ENCODE measurements around the gene ASB10.
A peak's percentile ranks its signal among the peaks of the same experiment; 100 is the strongest.

Gene ASB10

DNA sequence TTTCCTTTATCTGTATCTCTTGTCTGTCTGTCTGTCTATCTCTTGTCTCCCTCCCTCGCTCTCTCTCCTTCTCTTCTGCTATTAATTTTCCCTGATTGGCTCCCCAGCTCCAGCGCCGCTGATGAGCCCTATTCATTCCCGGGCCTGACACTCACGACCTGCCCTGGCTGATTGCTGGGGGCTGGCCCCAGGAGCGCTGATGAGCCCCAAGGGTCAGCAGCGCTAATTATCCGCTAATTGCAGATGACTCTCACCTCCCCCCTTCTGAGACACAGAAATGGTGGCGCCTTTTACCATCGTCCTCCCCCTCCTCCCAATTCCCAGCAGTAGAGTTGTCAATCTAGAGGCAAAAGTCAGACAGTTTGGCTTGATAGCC lies 18.3 kb downstream of the ASB10 start:
- no peak overlapping the region for H3K9ac ChIP-seq (ENCODE audit: insufficient read length, low read depth)
- no peak for DNase-seq (ENCODE audit: low read depth, low spot score)
- peaks cover 20% of the 10 kb centered on the region; the same call in 1 of the 2 replicates for H3K9me3 ChIP-seq (ENCODE audit: insufficient read depth, low read length)
- H3K27me3 ChIP-seq (ENCODE audit: insufficient read depth, insufficient read length): peaks cover 72% of the 10 kb centered on the region
- H3K4me1 ChIP-seq (ENCODE audit: insufficient read depth, insufficient read length): no peaks in the 10 kb centered on the region
- H3K36me3 ChIP-seq (ENCODE audit: insufficient read depth, insufficient read length, low read length): no peaks in the 10 kb centered on the region
- TF ChIP-seq SUZ12 (IDR thresholded peaks at IDR 0.05; ENCODE audit: extremely low read depth, insufficient read depth, insufficient read length) (no peak), YY1 (IDR thresholded peaks at IDR 0.05; ENCODE audit: insufficient read depth, insufficient read length) (no peak), ZNF274 (IDR thresholded peaks at IDR 0.05; ENCODE audit: low read depth, low read length) (no peak)
- no peak overlapping the region for H3K4me3 ChIP-seq (ENCODE audit: insufficient read length, low read depth)

DNA sequence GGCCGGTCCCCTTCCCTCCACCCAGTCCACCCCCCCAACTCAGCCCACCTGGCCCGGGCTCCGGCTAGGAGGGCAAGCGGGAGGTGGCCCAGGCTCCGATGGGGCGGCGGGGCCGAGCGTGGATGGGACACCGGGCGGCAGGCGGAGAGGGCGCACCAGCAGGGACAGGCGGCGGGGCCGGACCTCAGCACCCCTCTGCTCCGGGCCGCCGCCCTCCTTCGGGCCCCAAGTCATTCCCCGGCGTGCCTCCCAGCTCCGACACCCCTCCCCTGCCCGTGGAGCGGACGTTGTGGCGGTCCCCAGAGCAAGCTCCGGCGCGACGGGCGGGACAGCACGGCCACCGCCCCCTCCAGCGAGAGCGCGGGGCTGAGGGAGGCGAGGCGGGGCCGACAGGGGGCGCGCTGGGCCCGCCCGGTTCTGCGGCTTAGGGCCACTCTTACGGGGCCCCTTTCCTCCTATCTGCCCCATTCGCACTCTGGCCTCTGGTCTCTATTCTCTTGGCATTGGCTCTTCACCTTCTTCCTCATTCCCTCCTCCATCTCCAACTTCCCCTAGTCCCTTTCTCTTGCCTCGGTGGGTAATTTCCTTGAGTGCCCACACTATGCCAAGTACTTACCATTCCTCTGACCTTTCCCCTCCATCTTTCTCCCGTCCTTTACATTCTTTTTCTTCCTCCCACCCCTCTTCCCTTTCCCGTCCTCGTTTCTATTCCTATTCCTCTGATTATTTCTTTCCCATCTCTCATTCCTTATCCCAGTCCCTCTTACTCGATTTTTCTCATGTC lies 18.9 kb downstream of the ASB10 start:
- peaks cover 76% of the 10 kb centered on the region for H3K27me3 ChIP-seq (ENCODE audit: insufficient read depth, insufficient read length)

DNA sequence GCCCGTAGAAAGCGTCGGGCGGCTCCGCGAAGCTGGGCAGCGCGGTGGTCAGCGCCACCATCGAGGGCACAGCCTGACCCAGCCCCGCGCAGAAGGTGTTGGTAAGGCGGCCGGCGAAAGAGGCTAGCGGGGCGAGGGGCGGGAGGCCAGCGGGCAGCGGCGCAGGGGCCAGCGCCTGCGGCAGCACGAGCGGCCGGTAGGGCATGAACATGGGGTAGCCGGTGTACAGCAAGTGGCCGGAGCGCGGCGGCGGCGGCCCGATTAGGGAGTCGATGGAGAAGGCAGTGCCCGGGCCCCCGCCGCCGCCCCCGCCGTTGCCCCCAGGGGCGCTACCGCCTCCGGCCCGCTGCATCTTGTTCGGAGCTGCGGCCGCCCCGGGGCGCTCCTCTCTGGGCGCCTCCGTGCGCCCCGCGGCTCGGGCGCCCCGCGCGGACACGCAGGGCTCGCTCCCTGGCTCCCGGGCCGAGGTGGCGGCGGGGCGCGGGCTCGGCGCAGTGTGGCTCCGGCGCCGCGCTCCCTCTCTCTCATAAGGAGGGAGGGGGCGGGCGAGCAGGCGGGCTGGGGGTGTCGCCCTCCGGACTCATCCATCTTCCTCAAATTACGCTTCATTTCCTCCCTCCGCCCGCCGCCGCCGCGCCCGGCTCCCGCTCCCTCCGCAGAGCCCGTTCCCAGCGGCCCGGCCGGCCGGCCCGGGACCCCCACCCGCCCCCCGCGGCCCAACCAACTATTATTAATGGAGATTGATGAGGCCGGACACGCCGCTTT lies 19.7 kb downstream of the ASB10 start, which contains the start of gene GBX1:
GBX1 (minus strand) TSS at position 498 of the 765 bp plus-strand sequence; CDS start at position 352, 146 bp downstream.
- Histone ChIP-seq H3K4me1 (ENCODE audit: insufficient read depth, insufficient read length) (no peaks in the 10 kb centered on the region), H3K36me3 (ENCODE audit: insufficient read depth, insufficient read length, low read length) (no peaks in the 10 kb centered on the region), H3K4me3 (ENCODE audit: insufficient read length, low read depth) (peak within 1 kb of the TSS; percentile 39), H3K27me3 (ENCODE audit: insufficient read depth, insufficient read length) (peaks cover 77% of the 10 kb centered on the region), H3K9me3 (ENCODE audit: insufficient read depth, low read length) (peaks cover 6% of the 10 kb centered on the region; the same call in 1 of the 2 replicates), H3K9ac (ENCODE audit: insufficient read length, low read depth) (peak within 1 kb of the TSS; percentile 64)
- DNase-seq (ENCODE audit: low read depth, low spot score): no peak
- TF ChIP-seq SUZ12 (IDR thresholded peaks at IDR 0.05; ENCODE audit: extremely low read depth, insufficient read depth, insufficient read length): no peak
- TF ChIP-seq ZNF274 (IDR thresholded peaks at IDR 0.05; ENCODE audit: low read depth, low read length): no peak
- TF ChIP-seq YY1 (IDR thresholded peaks at IDR 0.05; ENCODE audit: insufficient read depth, insufficient read length): no peak

More for the DNA sequence above, 18.9 kb downstream of the ASB10 start:
- no peaks in the 10 kb centered on the region for H3K36me3 ChIP-seq (ENCODE audit: insufficient read depth, insufficient read length, low read length)
- no peaks in the 10 kb centered on the region for H3K4me1 ChIP-seq (ENCODE audit: insufficient read depth, insufficient read length)
- H3K9me3 ChIP-seq (ENCODE audit: insufficient read depth, low read length): peaks cover 15% of the 10 kb centered on the region; the same call in 1 of the 2 replicates
- H3K4me3 ChIP-seq (ENCODE audit: insufficient read length, low read depth): peak overlapping the region; percentile 30
- no peak for TF ChIP-seq SUZ12 (IDR thresholded peaks at IDR 0.05; ENCODE audit: extremely low read depth, insufficient read depth, insufficient read length)
- no peak for TF ChIP-seq YY1 (IDR thresholded peaks at IDR 0.05; ENCODE audit: insufficient read depth, insufficient read length)
- TF ChIP-seq ZNF274 (IDR thresholded peaks at IDR 0.05; ENCODE audit: low read depth, low read length): no peak
- peak; percentile 23 for DNase-seq (ENCODE audit: low read depth, low spot score)
- H3K9ac ChIP-seq (ENCODE audit: insufficient read length, low read depth): peak overlapping the region; percentile 64

DNA sequence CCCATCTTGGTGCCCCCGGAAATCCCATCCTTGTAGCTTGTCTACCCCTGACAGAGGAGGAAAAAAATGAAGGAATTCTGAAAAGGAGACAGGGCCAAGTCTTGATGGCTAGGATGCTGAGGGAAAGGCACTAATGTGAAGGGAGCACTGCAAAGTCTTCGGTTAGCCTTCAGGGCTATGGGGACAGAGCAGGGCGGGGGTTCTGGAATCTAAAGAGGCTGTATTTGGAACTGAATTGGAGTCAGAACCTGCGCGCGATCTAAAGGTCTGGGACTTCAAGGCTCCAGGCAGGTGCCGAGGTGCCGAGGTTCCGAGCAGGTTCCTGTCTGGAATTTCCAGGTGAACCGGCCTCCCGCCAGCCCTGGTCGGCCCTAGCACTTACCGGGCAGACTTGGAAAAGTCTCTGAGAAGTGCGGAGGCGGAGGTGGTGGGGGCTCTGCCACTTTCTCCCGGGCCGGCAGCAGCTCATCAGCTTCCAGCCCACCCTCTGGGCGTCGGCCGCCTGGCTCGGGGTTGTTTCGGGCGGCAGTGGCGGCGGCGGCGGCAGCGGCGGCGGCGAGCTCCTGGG lies 20.3 kb downstream of the ASB10 start:
- Histone ChIP-seq H3K9me3 (ENCODE audit: insufficient read depth, low read length) (no peaks in the 10 kb centered on the region; the same call in 1 of the 2 replicates), H3K27me3 (ENCODE audit: insufficient read depth, insufficient read length) (peaks cover 82% of the 10 kb centered on the region), H3K9ac (ENCODE audit: insufficient read length, low read depth) (peak overlapping the region; percentile 21), H3K4me1 (ENCODE audit: insufficient read depth, insufficient read length) (no peaks in the 10 kb centered on the region), H3K36me3 (ENCODE audit: insufficient read depth, insufficient read length, low read length) (no peaks in the 10 kb centered on the region), H3K4me3 (ENCODE audit: insufficient read length, low read depth) (peak overlapping the region; percentile 39)
- TF ChIP-seq YY1 (IDR thresholded peaks at IDR 0.05; ENCODE audit: insufficient read depth, insufficient read length) (no peak), SUZ12 (IDR thresholded peaks at IDR 0.05; ENCODE audit: extremely low read depth, insufficient read depth, insufficient read length) (no peak), ZNF274 (IDR thresholded peaks at IDR 0.05; ENCODE audit: low read depth, low read length) (no peak)
- DNase-seq (ENCODE audit: low read depth, low spot score): no peak

DNA sequence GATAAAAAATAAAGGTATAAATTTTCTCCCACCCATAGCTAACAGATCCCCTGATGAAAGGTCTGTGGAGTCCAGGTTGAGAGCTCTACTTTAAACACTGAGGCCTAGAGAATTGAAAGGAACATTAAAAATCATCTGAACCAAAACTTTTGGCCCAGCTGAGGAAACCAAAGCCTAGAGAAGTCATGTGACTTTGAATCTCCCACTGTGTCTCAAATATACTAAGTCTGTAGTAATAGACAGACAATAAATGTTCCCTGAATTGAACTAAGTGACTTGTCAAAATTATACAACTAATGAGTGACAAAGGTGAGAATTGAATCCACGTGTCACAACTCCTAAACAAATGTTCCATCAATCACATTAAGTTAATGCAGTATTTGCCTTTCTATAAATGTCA lies 25.3 kb downstream of the ASB10 start:
- no peaks in the 10 kb centered on the region for H3K4me1 ChIP-seq (ENCODE audit: insufficient read depth, insufficient read length)
- no peak for DNase-seq (ENCODE audit: low read depth, low spot score)
- no peaks in the 10 kb centered on the region for H3K36me3 ChIP-seq (ENCODE audit: insufficient read depth, insufficient read length, low read length)
- H3K9ac ChIP-seq (ENCODE audit: insufficient read length, low read depth): no peak overlapping the region
- no peaks in the 10 kb centered on the region for H3K9me3 ChIP-seq (ENCODE audit: insufficient read depth, low read length)
- peaks cover 65% of the 10 kb centered on the region for H3K27me3 ChIP-seq (ENCODE audit: insufficient read depth, insufficient read length)
- no peak overlapping the region for H3K4me3 ChIP-seq (ENCODE audit: insufficient read length, low read depth)
- TF ChIP-seq ZNF274 (IDR thresholded peaks at IDR 0.05; ENCODE audit: low read depth, low read length) (no peak), YY1 (IDR thresholded peaks at IDR 0.05; ENCODE audit: insufficient read depth, insufficient read length) (no peak), SUZ12 (IDR thresholded peaks at IDR 0.05; ENCODE audit: extremely low read depth, insufficient read depth, insufficient read length) (no peak)

DNA sequence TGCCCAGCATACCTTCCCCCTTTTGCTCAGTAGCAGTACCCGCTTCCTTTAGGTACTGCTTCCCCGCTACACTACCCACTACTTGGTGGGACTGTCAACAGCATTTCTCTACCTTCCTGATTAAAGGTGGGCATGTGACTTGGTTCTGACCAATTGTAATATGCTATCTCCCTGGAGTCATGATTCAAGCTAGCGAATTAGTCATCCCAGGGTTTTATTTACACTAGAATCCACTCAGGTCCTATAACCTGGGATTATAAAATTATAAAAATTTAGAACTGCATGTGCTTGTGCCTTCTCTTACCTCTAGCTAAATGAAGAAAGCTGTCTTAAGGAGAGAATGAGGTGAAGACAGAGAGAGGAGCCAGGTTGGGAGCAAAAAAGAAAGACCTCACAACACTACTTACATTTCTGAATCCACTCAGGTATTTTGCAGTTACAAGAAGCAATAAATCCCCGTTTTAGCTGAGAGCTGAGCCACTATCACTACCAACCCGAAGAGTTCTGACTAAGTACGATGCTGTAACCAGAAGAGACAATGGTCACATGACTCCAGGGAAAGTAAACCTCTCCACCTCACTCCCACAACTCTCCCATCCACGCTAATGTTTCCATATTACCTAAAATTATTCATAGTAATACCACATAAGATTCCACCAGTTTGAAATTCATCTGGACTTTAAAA lies 29.3 kb downstream of the ASB10 start:
- Histone ChIP-seq H3K9ac (ENCODE audit: insufficient read length, low read depth) (no peak overlapping the region), H3K27me3 (ENCODE audit: insufficient read depth, insufficient read length) (peaks cover 31% of the 10 kb centered on the region), H3K36me3 (ENCODE audit: insufficient read depth, insufficient read length, low read length) (no peaks in the 10 kb centered on the region), H3K9me3 (ENCODE audit: insufficient read depth, low read length) (no peaks in the 10 kb centered on the region), H3K4me1 (ENCODE audit: insufficient read depth, insufficient read length) (no peaks in the 10 kb centered on the region), H3K4me3 (ENCODE audit: insufficient read length, low read depth) (no peak overlapping the region)
- DNase-seq (ENCODE audit: low read depth, low spot score): no peak
- no peak for TF ChIP-seq YY1 (IDR thresholded peaks at IDR 0.05; ENCODE audit: insufficient read depth, insufficient read length)
- TF ChIP-seq SUZ12 (IDR thresholded peaks at IDR 0.05; ENCODE audit: extremely low read depth, insufficient read depth, insufficient read length): no peak
- TF ChIP-seq ZNF274 (IDR thresholded peaks at IDR 0.05; ENCODE audit: low read depth, low read length): no peak

Measured in NT2/D1 (cell line).